IPS-18a (cell line): ENCODE results near the gene AIFM2.
"Not testable (repeated sequence)": the region's sequence is repeated elsewhere in the genome, so short reads cannot be mapped to it uniquely, and the experiment has no call there.

Source experiments
- H3K27ac ChIP-seq: one replicate; pipeline ENCODE4 v1.5.1; 2013; ENCODE audit warnings: low read length
- H3K27me3 ChIP-seq: one replicate; pipeline ENCODE4 v1.6.1; 2013; ENCODE audit warnings: mild to moderate bottlenecking, low read length; ENCODE audit not compliant: control insufficient read depth, insufficient read depth
- H3K36me3 ChIP-seq: one replicate; pipeline ENCODE4 v1.6.1; 2013; ENCODE audit warnings: low read depth, low read length; ENCODE audit not compliant: control insufficient read depth
- H3K4me1 ChIP-seq: one replicate; pipeline ENCODE4 v1.6.1; 2013; ENCODE audit warnings: low read depth, low read length; ENCODE audit not compliant: control insufficient read depth
- H3K4me3 ChIP-seq: one replicate; pipeline ENCODE4 v1.5.1; 2013; ENCODE audit warnings: low read length
- H3K9ac ChIP-seq: one replicate; pipeline ENCODE4 v1.6.1; 2013; ENCODE audit warnings: mild to moderate bottlenecking, low read length, moderate library complexity
- H3K9me3 ChIP-seq: one replicate; pipeline ENCODE4 v1.6.1; 2013; ENCODE audit warnings: low read depth, low read length; ENCODE audit not compliant: control insufficient read depth

Gene AIFM2

DNA sequence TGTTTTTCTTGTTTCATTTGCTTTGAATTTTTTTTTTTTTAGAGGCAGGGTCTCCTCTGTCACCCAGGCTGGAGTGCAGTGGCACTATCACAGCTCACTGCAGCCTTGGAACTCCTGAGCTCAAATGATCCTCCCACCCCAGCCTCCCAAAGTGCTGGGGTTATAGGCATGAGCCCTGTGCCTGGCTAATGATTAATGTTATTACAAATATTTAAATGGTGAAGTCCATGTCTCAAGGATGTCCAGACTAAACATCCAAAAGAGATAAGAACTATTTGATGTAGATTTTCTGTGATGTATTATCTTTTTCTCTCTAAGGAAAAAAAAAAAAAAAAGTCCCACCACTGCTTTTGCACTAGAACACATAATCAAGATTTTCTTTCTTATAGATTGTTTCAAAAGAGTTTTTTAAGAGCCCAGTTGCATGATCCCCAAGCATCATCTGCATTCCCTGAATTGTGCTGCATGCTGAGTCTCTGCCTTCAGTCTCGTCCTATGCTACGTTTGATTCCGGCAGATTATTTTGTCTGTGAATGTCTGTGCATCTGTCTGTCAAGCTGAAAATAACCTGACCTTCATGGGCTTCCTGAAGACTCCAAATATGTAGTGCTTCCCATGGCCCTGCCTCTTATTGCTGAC lies 46.5 kb downstream of the AIFM2 start:
- Histone ChIP-seq H3K36me3 (peaks cover 3% of the 10 kb centered on the region), H3K27ac (no peak overlapping the region), H3K4me1 (no peaks in the 10 kb centered on the region), H3K27me3 (no peaks in the 10 kb centered on the region), H3K4me3 (no peak overlapping the region), H3K9ac (no peak overlapping the region), H3K9me3 (no peaks in the 10 kb centered on the region)

DNA sequence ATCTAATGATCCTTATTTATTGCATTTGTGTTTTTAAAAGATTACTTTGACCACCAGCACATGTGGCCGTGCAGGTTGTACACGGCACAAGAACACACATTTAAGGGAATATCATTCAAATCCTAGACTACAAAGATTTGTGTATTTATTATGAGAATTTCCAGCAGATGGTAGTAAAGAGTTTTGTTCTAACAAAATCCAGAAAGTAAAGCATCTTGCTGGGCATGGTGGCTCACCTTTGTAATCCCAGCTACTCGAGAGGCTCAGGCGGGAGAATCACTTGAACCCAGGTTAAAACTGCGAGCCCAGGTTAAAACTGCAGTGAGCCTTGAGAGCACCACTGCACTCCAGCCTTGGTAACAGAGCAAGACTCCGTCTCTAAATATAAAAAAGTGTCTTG lies 48.4 kb downstream of the AIFM2 start:
- no peak overlapping the region for H3K27ac ChIP-seq
- no peak overlapping the region for H3K4me3 ChIP-seq
- H3K36me3 ChIP-seq, result no peaks in the 10 kb centered on the region
- H3K4me1 ChIP-seq, result peaks cover under 1% of the 10 kb centered on the region
- H3K27me3 ChIP-seq, result no peaks in the 10 kb centered on the region
- H3K9me3 ChIP-seq, result no peaks in the 10 kb centered on the region
- no peak overlapping the region for H3K9ac ChIP-seq

DNA sequence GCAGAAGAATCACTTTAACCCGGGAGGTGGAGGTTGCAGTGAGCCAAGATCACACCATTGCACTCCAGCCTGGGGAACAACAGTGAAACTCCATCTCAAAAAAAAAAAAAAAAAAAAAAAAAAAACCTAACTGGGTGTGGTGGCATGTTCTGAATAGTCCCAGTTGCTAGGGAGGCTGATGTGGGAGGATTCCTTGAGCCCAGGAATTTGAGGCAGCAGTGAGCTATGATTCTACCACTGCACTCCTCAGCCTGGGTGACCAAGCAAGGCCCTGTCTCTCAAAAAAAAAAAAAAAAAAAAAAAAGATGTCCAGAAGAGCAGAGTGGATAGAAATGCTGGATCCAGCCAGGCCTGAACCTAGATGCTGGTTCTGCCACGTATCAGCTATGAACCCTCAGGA lies 51.8 kb downstream of the AIFM2 start:
- H3K27me3 ChIP-seq, H3K9ac ChIP-seq, H3K36me3 ChIP-seq, H3K4me3 ChIP-seq, H3K27ac ChIP-seq, H3K9me3 ChIP-seq, H3K4me1 ChIP-seq: not testable (repeated sequence)

DNA sequence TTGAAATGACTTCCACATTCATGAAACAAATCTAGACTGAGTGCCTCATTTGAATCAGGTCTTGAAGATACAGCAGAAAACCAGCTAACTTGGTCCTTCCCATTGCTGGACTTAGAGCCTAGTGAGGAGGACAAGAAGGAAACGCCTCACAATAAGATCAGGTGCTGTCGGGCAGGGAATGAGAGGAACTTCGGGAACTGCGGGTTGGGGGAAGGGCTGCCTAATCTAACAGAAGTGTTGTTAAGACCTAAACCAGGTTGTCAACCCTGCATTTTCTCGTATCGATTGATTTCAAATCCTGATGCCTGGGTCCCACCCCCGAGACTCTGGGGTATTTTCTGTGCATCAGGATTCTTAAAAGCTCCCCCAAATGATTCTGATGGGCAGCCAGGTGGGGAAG lies 53.7 kb downstream of the AIFM2 start:
- H3K9me3 ChIP-seq, result no peaks in the 10 kb centered on the region
- no peak overlapping the region for H3K9ac ChIP-seq
- H3K4me3 ChIP-seq, result no peak overlapping the region
- H3K27me3 ChIP-seq, result no peaks in the 10 kb centered on the region
- H3K27ac ChIP-seq, result no peak overlapping the region
- H3K4me1 ChIP-seq, result peaks cover 4% of the 10 kb centered on the region
- H3K36me3 ChIP-seq, result no peaks in the 10 kb centered on the region

DNA sequence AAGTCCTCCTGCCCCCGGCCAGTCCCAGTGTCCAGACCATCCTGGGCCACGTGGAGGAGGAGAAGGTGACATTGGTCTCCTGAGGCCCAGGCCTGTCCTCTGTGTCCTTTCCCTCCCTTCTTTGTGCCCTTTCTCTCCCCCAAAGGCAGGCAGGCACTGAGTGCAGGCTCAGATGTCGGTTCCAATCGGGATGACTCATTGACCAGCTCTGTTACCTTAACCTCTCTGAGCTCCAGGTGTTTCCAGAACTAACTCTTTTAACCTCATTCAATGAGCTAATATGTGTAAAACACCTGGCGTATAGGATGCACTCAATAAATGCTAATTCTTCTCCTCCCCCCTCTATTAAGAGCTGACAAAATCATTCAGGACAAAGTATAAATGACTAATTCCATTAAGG lies 54.3 kb downstream of the AIFM2 start:
- Histone ChIP-seq H3K27ac (no peak overlapping the region), H3K36me3 (no peaks in the 10 kb centered on the region), H3K9ac (no peak overlapping the region), H3K27me3 (no peaks in the 10 kb centered on the region), H3K9me3 (no peaks in the 10 kb centered on the region), H3K4me3 (no peak overlapping the region), H3K4me1 (peaks cover 4% of the 10 kb centered on the region)

DNA sequence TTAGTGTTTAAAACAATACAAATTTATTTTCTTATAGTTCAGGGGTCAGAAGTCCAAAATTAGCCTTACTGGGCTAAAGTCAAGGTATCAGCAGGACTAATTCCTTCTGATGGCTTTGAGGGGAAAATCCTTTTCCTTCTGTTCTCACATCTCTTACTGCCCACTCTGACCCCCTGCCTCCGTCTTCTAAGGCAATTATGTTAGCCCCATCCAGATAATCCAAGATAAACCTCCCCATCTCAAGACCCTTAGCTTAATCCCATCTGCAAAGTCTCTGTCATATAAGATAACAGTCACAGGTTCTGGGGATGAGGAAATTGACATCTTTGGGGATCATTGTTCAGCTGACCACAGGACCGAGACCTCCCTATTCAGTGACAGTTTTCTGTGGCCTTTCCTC lies 57.7 kb downstream of the AIFM2 start:
- Histone ChIP-seq H3K9me3 (no peaks in the 10 kb centered on the region), H3K4me3 (no peak overlapping the region), H3K4me1 (peaks cover 4% of the 10 kb centered on the region), H3K27ac (no peak overlapping the region), H3K9ac (no peak overlapping the region), H3K36me3 (no peaks in the 10 kb centered on the region), H3K27me3 (no peaks in the 10 kb centered on the region)

DNA sequence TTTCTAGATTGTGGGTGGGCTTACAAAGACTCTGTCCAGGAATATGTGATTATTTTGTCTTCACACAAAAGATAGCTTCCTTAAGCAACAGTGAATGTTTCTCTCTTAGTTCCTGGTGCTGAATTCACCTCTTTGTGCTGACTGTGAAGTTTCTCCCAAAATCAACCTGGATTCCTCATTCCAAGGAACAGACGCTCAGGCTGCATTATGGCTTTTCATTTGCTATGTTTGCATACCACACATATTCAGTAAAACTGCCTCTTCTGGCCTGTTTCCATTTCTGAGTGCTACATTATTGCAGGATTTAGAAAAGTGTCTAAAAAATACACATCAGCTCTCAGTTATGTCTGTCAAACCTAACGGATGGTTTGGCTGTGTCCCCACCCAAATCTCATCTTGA lies 58.5 kb downstream of the AIFM2 start:
- Histone ChIP-seq H3K27ac (no peak overlapping the region), H3K27me3 (no peaks in the 10 kb centered on the region), H3K9me3 (no peaks in the 10 kb centered on the region), H3K4me1 (peaks cover 4% of the 10 kb centered on the region), H3K4me3 (no peak overlapping the region), H3K36me3 (no peaks in the 10 kb centered on the region), H3K9ac (no peak overlapping the region)

DNA sequence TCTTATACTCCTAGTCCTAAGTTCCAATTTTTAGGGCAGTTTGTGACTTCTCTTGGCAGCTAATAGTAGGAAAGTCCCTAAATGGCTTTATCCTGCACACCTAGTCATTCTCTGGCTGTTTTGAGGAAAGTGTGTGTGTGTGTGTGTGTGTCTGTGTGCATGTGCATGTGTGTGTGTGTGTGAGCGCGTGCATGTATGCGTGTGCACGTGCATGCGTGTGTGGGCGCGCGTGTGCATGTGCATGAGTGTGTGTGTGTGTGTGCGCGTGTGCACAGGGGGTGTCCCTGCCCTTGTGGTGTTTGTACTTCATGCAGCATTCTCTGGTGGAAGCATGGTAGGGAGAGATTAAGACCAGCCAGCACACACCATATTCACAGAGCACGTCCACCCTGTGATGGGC lies 61.8 kb downstream of the AIFM2 start:
- no peaks in the 10 kb centered on the region for H3K9me3 ChIP-seq
- H3K9ac ChIP-seq, result no peak overlapping the region
- H3K4me3 ChIP-seq, result no peak overlapping the region
- H3K27me3 ChIP-seq, result no peaks in the 10 kb centered on the region
- no peak overlapping the region for H3K27ac ChIP-seq
- H3K36me3 ChIP-seq, result no peaks in the 10 kb centered on the region
- no peaks in the 10 kb centered on the region for H3K4me1 ChIP-seq

DNA sequence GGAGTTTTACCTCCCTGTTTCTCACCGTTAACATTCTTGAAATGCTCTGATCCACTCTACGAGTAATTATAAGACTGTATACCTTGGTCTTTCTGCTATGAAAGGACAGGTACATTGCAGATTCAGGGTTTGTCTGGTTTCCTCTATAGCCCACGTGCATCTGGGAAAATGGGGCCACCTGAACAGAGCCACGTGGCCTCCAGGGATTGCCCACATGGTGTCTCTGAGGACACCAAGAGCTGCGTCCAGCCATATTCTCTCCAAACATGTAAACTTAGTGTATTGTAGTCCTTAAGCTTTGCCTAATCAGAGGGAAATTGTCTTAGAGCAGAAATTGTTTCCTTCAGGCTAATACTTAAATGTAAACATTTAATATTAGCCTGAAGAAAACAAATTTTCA lies 63.3 kb downstream of the AIFM2 start:
- Histone ChIP-seq H3K27me3 (no peaks in the 10 kb centered on the region), H3K9ac (no peak overlapping the region), H3K4me1 (no peaks in the 10 kb centered on the region), H3K27ac (no peak overlapping the region), H3K4me3 (no peak overlapping the region), H3K9me3 (no peaks in the 10 kb centered on the region), H3K36me3 (no peaks in the 10 kb centered on the region)

DNA sequence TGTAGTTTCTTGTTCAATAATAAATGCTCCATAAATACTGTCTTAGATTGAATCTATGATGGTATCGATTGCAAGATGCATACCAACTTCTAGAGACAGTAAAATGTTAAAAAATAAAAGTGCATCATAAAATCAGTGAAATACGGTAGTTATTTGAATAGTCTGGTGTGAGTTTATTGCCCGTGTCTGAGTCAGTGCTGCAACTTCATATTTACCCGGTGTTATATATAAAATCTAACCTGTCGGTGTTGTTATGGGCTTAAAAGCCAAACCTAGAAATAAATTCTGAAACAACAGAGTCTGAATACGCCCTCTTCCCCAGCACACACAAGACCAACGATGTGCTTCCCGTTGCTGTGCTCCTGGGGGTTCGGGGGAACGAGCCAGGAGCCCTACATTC lies 63.7 kb downstream of the AIFM2 start:
- no peaks in the 10 kb centered on the region for H3K4me1 ChIP-seq
- no peak overlapping the region for H3K9ac ChIP-seq
- H3K27me3 ChIP-seq, result no peaks in the 10 kb centered on the region
- H3K9me3 ChIP-seq, result no peaks in the 10 kb centered on the region
- no peaks in the 10 kb centered on the region for H3K36me3 ChIP-seq
- no peak overlapping the region for H3K4me3 ChIP-seq
- H3K27ac ChIP-seq, result no peak overlapping the region

DNA sequence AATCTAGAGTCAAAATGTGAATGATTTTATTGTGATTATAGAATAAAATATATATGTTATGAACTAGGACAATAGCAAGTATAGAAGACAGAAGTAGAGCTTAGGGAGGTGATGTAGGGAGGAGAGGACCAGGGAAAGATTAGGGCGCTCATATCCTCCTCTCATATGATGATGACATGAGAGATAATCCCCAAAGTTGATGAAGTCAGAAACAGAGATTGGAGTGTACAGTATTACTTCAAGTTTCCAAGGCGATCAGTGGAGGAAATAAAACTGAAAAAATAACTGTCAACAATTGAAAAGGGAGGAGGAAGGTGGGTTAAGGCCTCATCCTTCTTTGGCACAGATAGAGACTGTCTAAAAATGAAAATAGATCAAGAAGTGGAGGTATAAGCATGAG lies 65.0 kb downstream of the AIFM2 start:
- Histone ChIP-seq H3K27me3 (no peaks in the 10 kb centered on the region), H3K4me1 (no peaks in the 10 kb centered on the region), H3K4me3 (no peak overlapping the region), H3K36me3 (no peaks in the 10 kb centered on the region), H3K27ac (no peak overlapping the region), H3K9ac (no peak overlapping the region), H3K9me3 (no peaks in the 10 kb centered on the region)

DNA sequence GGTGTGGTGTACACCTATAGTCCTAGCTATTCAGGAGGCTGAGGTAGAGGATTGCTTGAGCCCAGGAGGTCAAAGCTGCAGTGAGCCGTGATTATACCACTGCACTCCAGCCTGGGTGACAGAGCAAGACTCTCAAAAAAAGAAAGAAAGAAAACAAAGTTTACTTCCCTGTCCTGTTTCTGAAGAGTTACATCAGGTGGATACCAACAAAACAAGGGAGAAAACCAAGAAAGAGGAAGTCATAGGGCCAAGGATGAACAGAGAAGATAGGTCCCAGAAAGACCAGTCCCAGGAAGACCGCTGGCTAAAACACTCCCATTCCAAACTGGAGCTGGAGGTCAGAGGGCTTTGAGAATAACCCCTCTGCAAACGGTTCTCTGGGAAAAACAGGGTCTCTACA lies 66.4 kb downstream of the AIFM2 start:
- Histone ChIP-seq H3K27ac (no peak overlapping the region), H3K4me3 (no peak overlapping the region), H3K9me3 (no peaks in the 10 kb centered on the region), H3K27me3 (no peaks in the 10 kb centered on the region), H3K4me1 (peaks cover 1% of the 10 kb centered on the region), H3K9ac (no peak overlapping the region), H3K36me3 (no peaks in the 10 kb centered on the region)
